ENCODE results near the gene ZNF771. TPM values are rescaled to one million over a fixed set of nuclear protein-coding genes. Genes with fewer than 3 reads are reported as not detected.

Gene ZNF771
- total and polyA plus RNA-seq, 2 donors (not counting 3 experiments of a cell fraction or from before 2014, with no cell fraction given) = 11.7 to 16.8 TPM

- intact Hi-C loops (cut with micrococcal nuclease) = no loop called here
- peak overlapping the region; percentile 53 for H3K9ac ChIP-seq (replicated peaks; ENCODE audit: extremely low read depth, insufficient read depth, low read length)
Measured at GRCh38 chr16:30367349-30368009, 39.9 kb upstream of the ZNF771 start.

DNA sequence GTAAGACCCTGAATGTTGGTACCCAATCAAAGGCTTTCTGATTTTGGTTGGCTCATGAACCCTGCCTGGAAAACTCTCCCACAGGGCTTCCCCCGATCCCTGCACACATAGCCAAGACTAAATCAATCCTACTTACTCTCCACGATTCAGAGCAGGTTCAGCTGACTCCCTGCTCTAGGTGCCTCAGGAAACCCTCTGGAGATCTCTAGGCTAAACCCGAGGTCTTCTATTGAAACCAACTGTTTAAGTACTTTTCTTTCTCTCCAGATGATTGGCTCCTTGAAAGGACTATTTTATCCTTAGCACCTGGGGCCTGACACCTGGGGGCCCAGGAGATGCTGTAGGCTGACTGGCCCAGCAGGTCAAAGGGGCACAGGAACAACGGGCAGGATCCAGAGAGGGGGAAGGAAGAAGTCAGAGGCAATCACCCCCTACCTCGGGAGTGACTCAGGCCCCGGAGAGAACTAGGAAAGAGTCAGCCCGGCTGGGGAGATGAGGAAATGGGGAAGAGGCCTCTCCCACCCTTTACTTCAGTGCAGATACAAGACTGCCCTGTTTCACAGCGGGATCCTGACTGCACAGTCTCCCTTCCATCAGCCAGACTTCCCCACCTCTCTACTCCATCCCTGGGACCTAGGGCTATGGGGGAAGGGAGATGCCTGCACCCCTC, 39.1 kb upstream of the ZNF771 start:
- H3K4me2 ChIP-seq (ENCODE audit: insufficient read depth, low read length) = peak overlapping the region; percentile 88
- peak overlapping the region; percentile 42 for H3K27ac ChIP-seq (ENCODE audit: insufficient read depth, low read depth, low read length)
- H3K79me2 ChIP-seq (ENCODE audit: control insufficient read depth, insufficient read depth, low read length) = peaks cover 62% of the 10 kb centered on the region
- peak overlapping the region; percentile 49 to 83 (median 70) for H3K4me3 ChIP-seq (replicated peaks in 1 of 3; ENCODE audit: insufficient read depth in 1 of 3, low read depth in 1 of 3, low read length in 3 of 3)
- H3K36me3 ChIP-seq (ENCODE audit: control insufficient read depth in 2 of 2, extremely low read depth in 1 of 2, insufficient read depth in 2 of 2, low read length in 2 of 2) = peaks cover 6 to 10% of the 10 kb centered on the region in 2 experiments
- H3K9ac ChIP-seq (replicated peaks; ENCODE audit: extremely low read depth, insufficient read depth, low read length) = peak overlapping the region; percentile 53
- no peaks in the 10 kb centered on the region for H4K20me1 ChIP-seq (replicated peaks; ENCODE audit: control insufficient read depth, extremely low read depth, insufficient read depth, low read length)
- FAIRE-seq (peak; percentile 88), DNase-seq (ENCODE audit: low read depth, low spot score) (peak; percentile 48)
- H3K9me1 ChIP-seq (replicated peaks; ENCODE audit: control insufficient read depth, extremely low read depth, insufficient read depth, low read length) = no peaks in the 10 kb centered on the region
- intact Hi-C loops (cut with micrococcal nuclease) (no loop called here), dilution Hi-C loops (cut with MboI; ENCODE audit: extremely low pct_ligation_motif_present, low sequenced_read_pairs) (no loop called here)
- H3K4me1 ChIP-seq (ENCODE audit: control insufficient read depth, extremely low read depth, insufficient read depth, low read length) = peaks cover 24% of the 10 kb centered on the region
- H2AFZ ChIP-seq (ENCODE audit: low read depth, low read length) = no peak overlapping the region
- ChIA-PET POLR2A (interaction anchor here (0.8 kb wide), 1 partner anchor 27 kb away, joined by 3 read pairs; the partner anchor contains the start of gene ZNF48), CTCF (interaction anchor here (1.0 to 3.1 kb wide), 3 partner anchors 27 to 276 kb away, joined by 3 to 12 read pairs (median 6); partner anchors contain the start of genes TBX6 and ZNF48)
- no peaks in the 10 kb centered on the region for H3K9me3 ChIP-seq (replicated peaks; ENCODE audit: control insufficient read depth, insufficient read depth, low read length)
- no TSS peak for BruUV-seq (replicated peaks)
- TF ChIP-seq JUN (IDR thresholded peaks at IDR 0.05; ENCODE audit: borderline replicate concordance, insufficient read depth, insufficient read length, low read depth) (no peak), MYC (IDR thresholded peaks at IDR 0.05; ENCODE audit: low read depth, low read length) (no peak), POLR2A (IDR thresholded peaks at IDR 0.05; ENCODE audit: low read depth, low read length) (no peak), FOS (IDR thresholded peaks at IDR 0.05; ENCODE audit: borderline replicate concordance, insufficient read depth, low read length) (peak; percentile 62), POLR2AphosphoS5 (IDR thresholded peaks at IDR 0.05; ENCODE audit: insufficient read depth, low read depth, low read length) (peak; percentile 25), CTCF (IDR thresholded peaks at IDR 0.05; ENCODE audit: extremely low read depth in 1 of 2, insufficient read depth in 1 of 2, low read depth in 1 of 2, low read length in 2 of 2) (no peak), MAX (IDR thresholded peaks at IDR 0.05; ENCODE audit: insufficient read depth, insufficient read length) (no peak), GATA2 (IDR thresholded peaks at IDR 0.05; ENCODE audit: insufficient read depth, insufficient read length, low read depth, low read length) (no peak), EZH2 (IDR thresholded peaks at IDR 0.05; ENCODE audit: borderline replicate concordance, low read depth, low read length, severe bottlenecking) (no peak)
- H3K27me3 ChIP-seq (ENCODE audit: control insufficient read depth in 2 of 2, insufficient read depth in 2 of 2, low read length in 2 of 2) = no peaks in the 10 kb centered on the region

More at GRCh38 chr16:30367349-30368009, 39.9 kb upstream of the ZNF771 start:
- Histone ChIP-seq H3K9me1 (replicated peaks; ENCODE audit: control insufficient read depth, extremely low read depth, insufficient read depth, low read length) (no peaks in the 10 kb centered on the region), H3K4me1 (ENCODE audit: control insufficient read depth, extremely low read depth, insufficient read depth, low read length) (peaks cover 24% of the 10 kb centered on the region), H2AFZ (ENCODE audit: low read depth, low read length) (no peak overlapping the region), H3K36me3 (ENCODE audit: control insufficient read depth in 2 of 2, extremely low read depth in 1 of 2, insufficient read depth in 2 of 2, low read length in 2 of 2) (peaks cover 6 to 10% of the 10 kb centered on the region in 2 experiments), H3K27me3 (ENCODE audit: control insufficient read depth in 2 of 2, insufficient read depth in 2 of 2, low read length in 2 of 2) (no peaks in the 10 kb centered on the region), H4K20me1 (replicated peaks; ENCODE audit: control insufficient read depth, extremely low read depth, insufficient read depth, low read length) (no peaks in the 10 kb centered on the region), H3K79me2 (ENCODE audit: control insufficient read depth, insufficient read depth, low read length) (peaks cover 68% of the 10 kb centered on the region), H3K4me3 (replicated peaks in 1 of 3; ENCODE audit: insufficient read depth in 1 of 3, low read depth in 1 of 3, low read length in 3 of 3) (peak overlapping the region in 2 of 3 experiments; percentile 49 to 70), H3K27ac (ENCODE audit: insufficient read depth, low read depth, low read length) (no peak overlapping the region), H3K9me3 (replicated peaks; ENCODE audit: control insufficient read depth, insufficient read depth, low read length) (no peaks in the 10 kb centered on the region), H3K4me2 (ENCODE audit: insufficient read depth, low read length) (peak overlapping the region; percentile 88)
- FAIRE-seq = no peak
- ChIA-PET POLR2A (no interaction called here), CTCF (interaction anchor here (3.1 kb wide), 1 partner anchor 42 kb away, joined by 12 read pairs; no protein-coding TSS in a partner anchor)
- TF ChIP-seq POLR2A (IDR thresholded peaks at IDR 0.05; ENCODE audit: low read depth, low read length) = no peak
- TF ChIP-seq FOS (IDR thresholded peaks at IDR 0.05; ENCODE audit: borderline replicate concordance, insufficient read depth, low read length) = no peak
- no peak for TF ChIP-seq MAX (IDR thresholded peaks at IDR 0.05; ENCODE audit: insufficient read depth, insufficient read length)
- no peak for TF ChIP-seq GATA2 (IDR thresholded peaks at IDR 0.05; ENCODE audit: insufficient read depth, insufficient read length, low read depth, low read length)
- TF ChIP-seq POLR2AphosphoS5 (IDR thresholded peaks at IDR 0.05; ENCODE audit: insufficient read depth, low read depth, low read length) = no peak
- TF ChIP-seq EZH2 (IDR thresholded peaks at IDR 0.05; ENCODE audit: borderline replicate concordance, low read depth, low read length, severe bottlenecking) = no peak
- TF ChIP-seq JUN (IDR thresholded peaks at IDR 0.05; ENCODE audit: borderline replicate concordance, insufficient read depth, insufficient read length, low read depth) = no peak
- no peak for DNase-seq (ENCODE audit: low read depth, low spot score)
- dilution Hi-C loops (cut with MboI; ENCODE audit: extremely low pct_ligation_motif_present, low sequenced_read_pairs) = no loop called here
- BruUV-seq (replicated peaks) = no TSS peak

Data from endothelial cell of umbilical vein (primary cell).